H9 (cell line): ENCODE data around the gene PROC. TPM values are rescaled to one million over a fixed set of nuclear protein-coding genes. Genes with fewer than 3 reads are reported as not detected.

Experiments used
- DNase-seq: peaks from one replicate; pipeline ENCODE4 v3.0.0-alpha.2; 2017
- H2AFZ ChIP-seq: one replicate; pipeline ENCODE4 v1.6.1; 2013; ENCODE audit warnings: mild to moderate bottlenecking, low read length, control low read depth, moderate library complexity
- H2AK5ac ChIP-seq: 2 replicates; pipeline ENCODE4 v1.6.1; 2013; ENCODE audit warnings: low read length, control low read depth, mixed read lengths; ENCODE audit not compliant: insufficient read length
- H2BK120ac ChIP-seq: one replicate; pipeline ENCODE4 v1.6.1; 2013; ENCODE audit warnings: low read depth, mild to moderate bottlenecking, low read length, control low read depth, inconsistent platforms; ENCODE audit not compliant: poor library complexity, severe bottlenecking
- H2BK12ac ChIP-seq: 2 replicates; pipeline ENCODE4 v1.6.1; 2013; ENCODE audit warnings: low read length, control low read depth, mixed read lengths, low read depth; ENCODE audit not compliant: insufficient read length
- H2BK15ac ChIP-seq: 2 replicates; pipeline ENCODE4 v1.6.1; 2013; ENCODE audit warnings: low read depth, low read length, control low read depth
- H2BK20ac ChIP-seq: one replicate; pipeline ENCODE4 v1.6.1; 2013; ENCODE audit warnings: low read depth, mild to moderate bottlenecking, low read length, control low read depth, inconsistent platforms; ENCODE audit not compliant: poor library complexity, severe bottlenecking
- H2BK5ac ChIP-seq: 2 replicates; pipeline ENCODE4 v1.6.1; 2013; ENCODE audit warnings: low read length, control low read depth, mixed read lengths; ENCODE audit not compliant: insufficient read length
- H3K14ac ChIP-seq: 2 replicates; pipeline ENCODE4 v1.6.1; 2013; ENCODE audit warnings: low read length, control low read depth; ENCODE audit not compliant: insufficient read depth
- H3K18ac ChIP-seq: 2 replicates; pipeline ENCODE4 v1.6.1; 2013; ENCODE audit warnings: low read depth, mild to moderate bottlenecking, mixed read lengths, low read length, control low read depth; ENCODE audit not compliant: insufficient read length
- H3K23ac ChIP-seq: 2 replicates; pipeline ENCODE4 v1.6.1; 2013; ENCODE audit warnings: low read length, control low read depth, mixed read lengths, low read depth; ENCODE audit not compliant: insufficient read length
- H3K23me2 ChIP-seq: 2 replicates; pipeline ENCODE4 v1.6.1; 2013; ENCODE audit warnings: low read depth, mild to moderate bottlenecking, mixed read lengths, low read length, control low read depth; ENCODE audit not compliant: insufficient read length, poor library complexity, severe bottlenecking
- H3K27ac ChIP-seq: 2 replicates; pipeline ENCODE4 v1.5.1; 2013; ENCODE audit warnings: low read length, control low read depth, mixed read lengths, low read depth; ENCODE audit not compliant: insufficient read length
- H3K27me3 ChIP-seq: 2 replicates; pipeline ENCODE4 v1.6.1; 2013; ENCODE audit warnings: low read length, control low read depth, inconsistent platforms; ENCODE audit not compliant: insufficient read depth
- H3K4ac ChIP-seq: 2 replicates; pipeline ENCODE4 v1.6.1; 2013; ENCODE audit warnings: low read depth, mild to moderate bottlenecking, control low read depth, inconsistent platforms, low read length, moderate library complexity
- H3K4me1 ChIP-seq: 2 replicates; pipeline ENCODE4 v1.6.1; 2013; ENCODE audit warnings: low read length, control low read depth, inconsistent platforms; ENCODE audit not compliant: insufficient read depth
- H3K4me2 ChIP-seq: 2 replicates; pipeline ENCODE4 v1.6.1; 2013; ENCODE audit warnings: low read length, control low read depth, mixed read lengths; ENCODE audit not compliant: insufficient read length, insufficient read depth
- H3K56ac ChIP-seq: 2 replicates; pipeline ENCODE4 v1.6.1; 2013; ENCODE audit warnings: low read depth, mild to moderate bottlenecking, mixed read lengths, low read length, control low read depth; ENCODE audit not compliant: insufficient read length
- H3K79me1 ChIP-seq: 2 replicates; pipeline ENCODE4 v1.6.1; 2013; ENCODE audit warnings: low read depth, mild to moderate bottlenecking, moderate library complexity, low read length, control low read depth, inconsistent platforms; ENCODE audit not compliant: insufficient read depth, poor library complexity, severe bottlenecking
- H3K79me2 ChIP-seq: 2 replicates; pipeline ENCODE4 v1.6.1; 2013; ENCODE audit warnings: low read length, control low read depth, inconsistent platforms; ENCODE audit not compliant: insufficient read depth
- H3K9ac ChIP-seq: 2 replicates; pipeline ENCODE4 v1.6.1; 2013; ENCODE audit warnings: low read length, control low read depth, mixed read lengths; ENCODE audit not compliant: insufficient read length; ENCODE audit errors: extremely low read depth
- H3K9me3 ChIP-seq: one replicate; pipeline ENCODE4 v1.6.1; 2013; ENCODE audit warnings: low read depth, low read length, inconsistent platforms; ENCODE audit not compliant: control insufficient read depth
- H3T11ph ChIP-seq: one replicate; pipeline ENCODE4 v1.6.1; 2013; ENCODE audit warnings: mild to moderate bottlenecking, low read length, control low read depth, inconsistent platforms
- H4K20me1 ChIP-seq: one replicate; pipeline ENCODE4 v1.6.1; 2013; ENCODE audit not compliant: control insufficient read depth, insufficient read length, insufficient read depth
- H4K5ac ChIP-seq: 2 replicates; pipeline ENCODE4 v1.6.1; 2013; ENCODE audit warnings: low read depth, mild to moderate bottlenecking, mixed read lengths, low read length, control low read depth; ENCODE audit not compliant: insufficient read length
- H4K8ac ChIP-seq: replicated peaks from 2 replicates; pipeline ENCODE4 v1.6.1; 2013; ENCODE audit warnings: low read length, control low read depth, mixed read lengths, low read depth; ENCODE audit not compliant: insufficient read length
- H4K91ac ChIP-seq: 2 replicates; pipeline ENCODE4 v1.6.1; 2013; ENCODE audit warnings: low read depth, mild to moderate bottlenecking, moderate library complexity, mixed read lengths, low read length, control low read depth; ENCODE audit not compliant: insufficient read length
- H3K27ac Mint-ChIP-seq, 3 experiments: 2 replicates in 2 of 3; 3 replicates in 1 of 3; pipeline ENCODE4 v1.8.0; 2020 to 2021; ENCODE audit warnings: mixed read lengths in 3 of 3, mild to moderate bottlenecking in 1 of 3, moderate library complexity in 1 of 3
- H3K27me3 Mint-ChIP-seq: 2 replicates; pipeline ENCODE4 v1.8.0; 2021; ENCODE audit warnings: low read depth, mild to moderate bottlenecking, moderate library complexity, mixed read lengths
- H3K36me3 Mint-ChIP-seq, 3 experiments: 2 replicates in 2 of 3; 3 replicates in 1 of 3; pipeline ENCODE4 v1.8.0; 2020 to 2021; ENCODE audit warnings: low read depth in 3 of 3, mixed read lengths in 3 of 3; ENCODE audit not compliant: insufficient read depth in 1 of 3
- H3K4me1 Mint-ChIP-seq, 2 experiments: 2 replicates each; pipeline ENCODE4 v1.8.0; 2020; ENCODE audit warnings: mixed read lengths in 2 of 2
- H3K4me3 Mint-ChIP-seq, 2 experiments: 2 replicates in 1 of 2; 3 replicates in 1 of 2; pipeline ENCODE4 v1.8.0; 2020 to 2021; ENCODE audit warnings: mild to moderate bottlenecking in 2 of 2, mixed read lengths in 2 of 2, moderate library complexity in 1 of 2
- H3K9me3 Mint-ChIP-seq, 2 experiments: 2 replicates in 1 of 2; 3 replicates in 1 of 2; pipeline ENCODE4 v1.8.0; 2020; ENCODE audit warnings: mild to moderate bottlenecking in 2 of 2, mixed read lengths in 2 of 2, moderate library complexity in 1 of 2
- CTCF ChIP-seq: fragments of 200-600 bp; sonication (generic); conservative IDR thresholded peaks from 3 replicates; pipeline ENCODE4 v1.8.0; 2021; ENCODE audit warnings: antibody characterized with exemption, mild to moderate bottlenecking
- WGBS: extraction: QIAGEN DNeasy Blood & Tissue Kit; methylation state at CpG from one replicate; pipeline ENCODE4 v1.1.7; 2013; ENCODE audit warnings: missing lambda C conversion rate, low lambda C conversion rate, mixed read lengths; ENCODE audit not compliant: insufficient read length; ENCODE audit errors: extremely low coverage; 5-methylcytosine and 5-hydroxymethylcytosine counted together
- total RNA-seq: library from RNA; stranded (reverse); gene quantifications from 2 replicates; pipeline ENCODE4 v1.2.1, GENCODE V29; 2021

The PROC gene
- total RNA-seq, 1 experiment from 2014 or later, result 0.61 TPM

GRCh38 chr2:127408004-127408806 lies 10.0 kb upstream of the PROC start:
- peak overlapping the region; percentile 44 for H3K4me2 ChIP-seq
- no peak overlapping the region for H2BK5ac ChIP-seq
- H3K36me3 Mint-ChIP-seq, result peaks cover 0 to 7% (median 3%) of the 10 kb centered on the region in 3 experiments; a peak in 3 of 7 replicates
- DNase-seq, result peak; percentile 94
- H3K9me3 ChIP-seq, result no peaks in the 10 kb centered on the region
- H3K23me2 ChIP-seq, result peaks cover 3% of the 10 kb centered on the region
- no peak overlapping the region for H2BK120ac ChIP-seq
- H3K56ac ChIP-seq, result no peak overlapping the region
- H3K27me3 ChIP-seq, result no peaks in the 10 kb centered on the region
- H3K27me3 Mint-ChIP-seq, result peaks cover 4% of the 10 kb centered on the region; the same call in 1 of the 2 replicates
- H3K4ac ChIP-seq, result no peak overlapping the region
- peak overlapping the region; percentile 56 to 83 for H3K4me3 Mint-ChIP-seq
- no peak overlapping the region for H4K5ac ChIP-seq
- no peak overlapping the region for H3K9ac ChIP-seq
- no peak overlapping the region for H3T11ph ChIP-seq
- no peak overlapping the region for H3K23ac ChIP-seq
- no peaks in the 10 kb centered on the region for H4K20me1 ChIP-seq
- H3K9me3 Mint-ChIP-seq, result peaks cover 3% of the 10 kb centered on the region in 2 experiments; a peak in 2 of 5 replicates
- no peak overlapping the region for H2BK15ac ChIP-seq
- WGBS, result no CpG with 5 or more reads among the region's 75 CpGs
- no peaks in the 10 kb centered on the region for H3K79me2 ChIP-seq
- no peak overlapping the region for H2AFZ ChIP-seq
- H3K4me1 ChIP-seq, result peaks cover 2% of the 10 kb centered on the region
- no peak for TF ChIP-seq CTCF
- no peak overlapping the region for H4K91ac ChIP-seq
- no peak overlapping the region for H3K27ac ChIP-seq
- peaks cover 13 to 17% of the 10 kb centered on the region in 2 experiments for H3K4me1 Mint-ChIP-seq
- no peak overlapping the region for H2BK12ac ChIP-seq
- no peaks in the 10 kb centered on the region for H3K79me1 ChIP-seq
- H2BK20ac ChIP-seq, result no peak overlapping the region
- no peak overlapping the region for H4K8ac ChIP-seq
- H3K14ac ChIP-seq, result no peak overlapping the region
- H3K18ac ChIP-seq, result no peak overlapping the region
- H3K27ac Mint-ChIP-seq, result no peak overlapping the region
- no peak overlapping the region for H2AK5ac ChIP-seq
